Bronchus fibroblast of lung (primary cell): ENCODE results near the gene CCNG1. TPM values are rescaled to one million over a fixed set of nuclear protein-coding genes. Genes with fewer than 3 reads are reported as not detected.

ENCODE experiments used
- total RNA-seq: library from RNA; depleted of rRNA; stranded (reverse); fragments of >200 nt; gene quantifications from 2 replicates; pipeline ENCODE4 v1.2.3, GENCODE V29; 2015

CCNG1 gene
- total RNA-seq: 155 and 182 TPM in 2 replicates

GRCh38 chr5:163437309-163438182 lies at the start of gene CCNG1:
Gene CCNG1 (plus strand): TSS chr5:163437595. CDS start chr5:163439257, 1,662 bp downstream.

GRCh38 chr5:163459819-163460561 lies 22.6 kb downstream of the CCNG1 start, which contains the start of gene NUDCD2:
Gene NUDCD2 (minus strand): TSS chr5:163460102. CDS start chr5:163460050, 52 bp downstream.

GRCh38 chr5:163460562-163461171 lies 23.3 kb downstream of the CCNG1 start, which contains the start of gene HMMR:
Gene HMMR (plus strand): TSS chr5:163460632. CDS start chr5:163460693, 61 bp downstream.

Other genes with a start within 250 kb of the CCNG1 start
- gene NUDCD2, start 22.5 kb downstream of the CCNG1 start, total RNA-seq: 6.5 and 10.8 TPM in 2 replicates
- 40.6 and 55.0 TPM in 2 replicates for gene HMMR, start 23.0 kb downstream of the CCNG1 start, total RNA-seq
- 84.7 and 90.6 TPM in 2 replicates for gene MAT2B, start 68.0 kb downstream of the CCNG1 start, total RNA-seq